Measurements from ENCODE around the gene MARCKSL1. TPM values are rescaled to one million over a fixed set of nuclear protein-coding genes. Genes with fewer than 3 reads are reported as not detected.

The MARCKSL1 gene
- total and polyA plus RNA-seq, 4 donors, result 13.0 to 29.5 (median 18.4) TPM

- Histone ChIP-seq H3K4me1 (ENCODE audit: control insufficient read depth in 4 of 4, insufficient read depth in 4 of 4, low read length in 3 of 4) (peaks cover 6 to 23% (median 16%) of the 10 kb centered on the region in 4 donors), H3K9ac (ENCODE audit: low read depth in 1 of 2, low read length in 2 of 2) (no peak overlapping the region), H3K36me3 (ENCODE audit: control insufficient read depth in 4 of 4, insufficient read depth in 3 of 4, low read depth in 1 of 4, low read length in 3 of 4) (peaks cover under 1 to 4% (median 3%) of the 10 kb centered on the region in 4 donors), H3K27me3 (ENCODE audit: control insufficient read depth in 4 of 4, insufficient read depth in 4 of 4, low read length in 3 of 4) (no peaks in the 10 kb centered on the region), H3K27ac (ENCODE audit: low read depth in 1 of 2, low read length in 2 of 2) (no peak overlapping the region), H3K4me3 (ENCODE audit: low read depth in 1 of 3, low read length in 3 of 3) (no peak overlapping the region), H3K9me3 (ENCODE audit: control insufficient read depth in 4 of 4, low read length in 3 of 4) (no peaks in the 10 kb centered on the region)
- DNase-seq (ENCODE audit: low spot score), result no peak
- TF ChIP-seq RXRA (IDR thresholded peaks at IDR 0.05), result no peak
- no peak for TF ChIP-seq ZBTB33 (IDR thresholded peaks at IDR 0.05)
- TF ChIP-seq NR2F2 (IDR thresholded peaks at IDR 0.05), result no peak
- no peak for TF ChIP-seq MAX (IDR thresholded peaks at IDR 0.05)
- TF ChIP-seq ATF3 (IDR thresholded peaks at IDR 0.05), result no peak
- TF ChIP-seq TAF1 (conservative IDR thresholded peaks at IDR 0.05), result no peak
- no peak for TF ChIP-seq SP1 (IDR thresholded peaks at IDR 0.05)
- no peak for TF ChIP-seq RAD21 (IDR thresholded peaks at IDR 0.05)
- WGBS, result 68% methylated on average over 2 of the region's 2 CpGs
Observed at GRCh38 chr1:32311709-32312393, 24.2 kb downstream of the MARCKSL1 start.

- TF ChIP-seq HNF4G (IDR thresholded peaks at IDR 0.05), result no peak
- no peak for TF ChIP-seq ZBTB33 (IDR thresholded peaks at IDR 0.05)
- TF ChIP-seq FOXA2 (IDR thresholded peaks at IDR 0.05), result peak; percentile 97
- TF ChIP-seq ATF3 (IDR thresholded peaks at IDR 0.05), result no peak
- TF ChIP-seq CTCF (IDR thresholded peaks at IDR 0.05; ENCODE audit: low read depth, low read length, missing input control), result no peak
- TF ChIP-seq RXRA (IDR thresholded peaks at IDR 0.05), result peak; percentile 29 to 64
- peak; percentile 26 for TF ChIP-seq REST (IDR thresholded peaks at IDR 0.05)
- TF ChIP-seq MAX (IDR thresholded peaks at IDR 0.05), result peak; percentile 56
- TF ChIP-seq JUND (IDR thresholded peaks at IDR 0.05), result peak in 1 of 2 donors; percentile 13
- peak; percentile 43 for TF ChIP-seq SP1 (IDR thresholded peaks at IDR 0.05)
- TF ChIP-seq FOXA1 (IDR thresholded peaks at IDR 0.05), result peak; percentile 96
- TF ChIP-seq RAD21 (IDR thresholded peaks at IDR 0.05), result peak in 1 of 2 donors; percentile 17
- TF ChIP-seq YY1 (IDR thresholded peaks at IDR 0.05), result peak; percentile 96
- peak; percentile 21 to 50 for TF ChIP-seq HNF4A (conservative IDR thresholded peaks at IDR 0.05)
- Histone ChIP-seq H3K36me3 (ENCODE audit: control insufficient read depth in 4 of 4, insufficient read depth in 3 of 4, low read depth in 1 of 4, low read length in 3 of 4) (peaks cover 3 to 9% (median 8%) of the 10 kb centered on the region in 4 donors), H3K4me1 (ENCODE audit: control insufficient read depth in 4 of 4, insufficient read depth in 4 of 4, low read length in 3 of 4) (peaks cover 6 to 23% (median 16%) of the 10 kb centered on the region in 4 donors), H3K27ac (ENCODE audit: low read depth in 1 of 2, low read length in 2 of 2) (peak overlapping the region; percentile 67 to 78), H3K27me3 (ENCODE audit: control insufficient read depth in 4 of 4, insufficient read depth in 4 of 4, low read length in 3 of 4) (no peaks in the 10 kb centered on the region), H3K9me3 (ENCODE audit: control insufficient read depth in 4 of 4, low read length in 3 of 4) (no peaks in the 10 kb centered on the region), H3K4me3 (ENCODE audit: low read depth in 1 of 3, low read length in 3 of 3) (no peak overlapping the region), H3K9ac (ENCODE audit: low read depth in 1 of 2, low read length in 2 of 2) (no peak overlapping the region)
- WGBS, result 20% methylated on average over 1 of the region's 1 CpG
- no peak for DNase-seq (ENCODE audit: low spot score)
Observed at GRCh38 chr1:32309960-32310359, 26.1 kb downstream of the MARCKSL1 start.

Data from liver (tissue), 9 donors.